KBM-7 (cell line): Measurements from ENCODE around the gene KIF16B.

ENCODE experiments used
- DNase-seq: peaks from one replicate; pipeline ENCODE4 v3.0.0-alpha.2; 2015
- in situ Hi-C: fragments of 300-500 bp; cut with MboI; formaldehyde crosslinking; loops from 2 replicates; pipeline ENCODE4 v1.14.3; 2020; ENCODE audit warnings: low sequenced_read_pairs, low pct_unique_long_range_greater_than_20kb, mixed read lengths

KIF16B gene

DNA sequence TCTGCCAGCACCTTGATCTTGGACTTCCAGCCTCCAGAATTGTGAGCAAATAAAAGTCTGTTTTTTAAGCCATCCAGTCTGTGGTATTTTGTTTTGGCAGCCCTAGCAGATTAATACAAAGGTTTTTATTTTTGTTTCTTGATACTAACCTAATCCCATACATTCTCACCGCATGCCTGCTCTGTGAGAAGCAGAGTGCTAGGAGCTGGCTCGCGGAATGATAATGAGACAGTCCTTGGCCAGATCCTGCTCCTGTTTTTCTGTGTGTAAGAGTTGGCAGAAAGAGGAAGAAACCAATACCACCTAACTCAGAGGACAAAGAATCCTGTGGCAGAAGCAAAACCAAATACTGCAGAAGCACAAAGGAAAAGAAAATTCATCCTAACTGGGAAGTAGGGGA, 82.6 kb downstream of the KIF16B start:
- DNase-seq, result no peak
- in situ Hi-C loops, result no loop called here

DNA sequence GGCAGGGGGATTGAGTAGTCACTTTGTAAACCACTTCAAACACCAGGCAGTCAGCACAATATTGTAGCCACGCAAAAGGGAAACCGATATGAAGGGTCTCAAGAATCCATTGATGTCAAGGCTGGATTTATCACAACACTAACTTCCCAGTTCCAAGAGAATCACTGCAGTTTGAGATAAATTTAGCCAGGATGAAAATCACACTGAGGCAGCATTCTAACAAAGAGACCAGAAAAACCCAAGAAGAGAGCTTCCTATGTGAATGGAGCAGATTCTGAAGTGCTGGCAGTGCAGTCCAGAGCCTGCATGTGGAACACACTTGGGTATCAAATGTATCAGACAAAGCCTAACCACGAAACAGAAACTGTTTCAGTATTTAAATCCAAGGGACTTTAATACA, 84.6 kb downstream of the KIF16B start:
- in situ Hi-C loops, result no loop called here

DNA sequence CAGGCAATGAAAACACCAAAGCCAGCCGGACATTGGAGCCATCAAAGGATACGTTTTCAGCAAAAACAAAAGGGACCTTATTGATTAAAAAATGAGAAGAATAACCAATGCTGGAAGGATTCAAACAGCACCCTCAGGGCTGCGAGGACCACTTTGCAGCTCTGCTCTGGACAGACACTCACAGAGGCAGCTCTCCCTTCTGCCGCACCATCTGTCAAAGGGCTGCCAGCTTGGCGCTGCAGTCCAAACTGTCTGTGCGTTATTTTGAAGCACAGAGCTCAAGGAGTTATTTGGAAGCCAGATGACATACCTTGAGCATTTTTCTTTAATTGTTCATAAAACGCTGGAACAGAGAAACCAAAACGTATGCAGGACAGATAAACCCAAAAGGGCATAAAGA, 85.2 kb downstream of the KIF16B start:
- in situ Hi-C loops, result no loop called here
- DNase-seq, result no peak

More for the DNA sequence above, 84.6 kb downstream of the KIF16B start:
- DNase-seq, result no peak

DNA sequence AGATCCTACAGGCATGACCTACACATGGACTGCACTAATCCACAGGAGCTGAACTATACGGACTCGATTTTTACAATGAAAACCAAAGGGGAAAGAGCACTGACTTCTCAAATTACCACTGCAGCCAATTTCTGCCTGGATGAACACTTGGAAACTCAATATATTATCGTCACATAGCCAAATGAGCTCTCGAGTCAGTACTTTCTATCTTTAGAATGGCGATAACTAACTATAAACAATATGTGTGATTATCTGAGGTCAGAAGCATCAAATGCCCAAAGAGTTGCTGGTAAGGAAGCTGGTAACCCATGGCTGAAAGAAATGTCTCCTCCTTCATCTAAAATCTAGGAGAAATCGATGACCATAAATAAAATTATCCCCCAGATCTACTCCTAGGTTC, 86.7 kb downstream of the KIF16B start:
- in situ Hi-C loops, result no loop called here
- no peak for DNase-seq

DNA sequence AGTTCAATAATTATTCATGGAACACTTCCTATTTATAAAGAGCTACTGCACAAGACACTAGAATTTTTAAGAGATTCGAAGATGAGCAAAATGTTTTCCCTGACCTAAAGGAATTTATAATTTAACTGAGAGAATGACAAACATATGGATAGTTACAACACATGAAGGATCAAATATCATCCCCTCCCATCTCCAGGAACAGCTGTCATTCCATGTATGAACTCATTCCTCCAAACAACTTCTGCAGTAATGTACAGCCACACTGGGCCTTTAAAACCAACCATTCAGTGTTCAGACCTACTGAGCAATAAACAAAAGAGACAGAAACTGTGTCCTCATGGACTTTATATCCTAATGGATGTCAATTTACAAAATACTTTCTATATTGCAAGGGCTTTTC, 87.8 kb downstream of the KIF16B start:
- in situ Hi-C loops, result no loop called here
- no peak for DNase-seq

DNA sequence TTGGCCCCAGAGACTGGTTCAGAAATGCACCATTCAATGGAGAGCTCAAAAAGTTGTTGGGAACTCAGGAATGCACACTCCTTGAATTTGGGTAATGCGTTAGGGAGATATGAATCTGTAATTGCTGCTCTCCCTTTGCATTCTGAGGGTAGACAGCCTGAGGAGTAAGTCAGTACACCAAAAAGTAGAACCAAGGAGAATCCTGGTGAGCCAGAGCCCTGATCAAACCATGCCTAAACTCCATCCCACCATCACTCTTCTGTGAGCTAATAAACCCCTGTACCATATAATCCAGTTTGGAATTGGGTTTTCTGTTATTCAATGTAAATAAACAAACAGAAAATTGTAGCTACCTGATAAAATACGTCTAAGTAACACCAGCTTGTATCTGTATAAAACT, 90.2 kb downstream of the KIF16B start:
- in situ Hi-C loops, result no loop called here
- DNase-seq, result no peak

DNA sequence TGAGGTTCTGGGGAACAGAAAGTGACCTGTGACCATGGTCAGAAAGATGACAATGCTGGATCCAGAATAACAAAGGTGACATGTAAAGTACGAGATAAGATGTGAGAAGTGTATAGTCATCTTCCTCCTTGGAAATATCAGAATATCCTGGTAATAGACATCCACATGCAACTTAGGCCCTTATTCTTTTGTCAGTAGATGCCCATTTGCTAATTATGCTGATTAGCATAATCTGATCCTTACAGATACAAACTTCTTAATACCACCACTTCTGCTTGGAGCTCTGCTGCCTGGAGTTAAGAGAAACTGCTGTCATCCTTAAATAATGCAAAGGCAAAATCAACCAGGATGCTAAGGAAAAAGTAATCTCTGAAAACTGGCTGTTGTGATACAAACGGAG, 91.3 kb downstream of the KIF16B start:
- in situ Hi-C loops, result no loop called here
- DNase-seq, result no peak

DNA sequence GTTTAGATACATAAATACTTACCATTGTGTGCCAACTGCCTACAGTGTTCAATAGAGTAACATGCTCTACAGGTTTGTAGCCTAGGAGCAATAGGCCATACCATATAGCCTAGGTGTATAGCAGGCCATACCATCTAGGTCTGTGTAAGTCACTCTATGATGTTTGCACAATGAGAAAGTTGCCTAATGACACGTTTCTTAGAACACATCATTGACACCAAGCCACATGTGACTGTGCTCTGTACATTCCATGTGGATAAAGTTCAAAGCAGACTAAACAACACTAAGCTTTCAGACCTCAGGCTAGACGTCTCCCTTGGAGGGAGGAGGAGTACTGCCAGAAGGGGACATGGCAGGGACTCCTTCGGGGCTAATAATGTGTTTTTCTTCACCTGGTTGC, 93.6 kb downstream of the KIF16B start:
- no peak for DNase-seq
- in situ Hi-C loops, result no loop called here

DNA sequence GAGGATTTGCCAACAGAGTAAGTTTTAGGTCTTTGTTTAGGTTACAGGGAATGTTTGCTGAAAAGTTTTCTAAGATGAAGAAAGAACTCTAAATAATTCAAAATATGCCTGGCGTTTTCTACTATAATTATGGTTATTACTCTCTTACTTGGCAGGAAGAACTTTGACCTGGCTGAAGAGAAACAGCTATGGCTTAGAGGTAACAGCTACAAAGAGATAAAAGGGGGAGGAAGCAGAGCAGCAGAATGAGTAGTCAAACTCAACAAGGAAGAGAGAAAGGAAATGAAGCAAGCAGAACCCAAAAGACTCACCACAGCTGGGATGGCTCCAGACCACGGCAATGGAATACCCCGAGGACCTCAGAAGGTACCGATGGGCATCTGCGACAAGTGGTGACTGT, 95.6 kb downstream of the KIF16B start:
- DNase-seq, result no peak
- in situ Hi-C loops, result no loop called here

DNA sequence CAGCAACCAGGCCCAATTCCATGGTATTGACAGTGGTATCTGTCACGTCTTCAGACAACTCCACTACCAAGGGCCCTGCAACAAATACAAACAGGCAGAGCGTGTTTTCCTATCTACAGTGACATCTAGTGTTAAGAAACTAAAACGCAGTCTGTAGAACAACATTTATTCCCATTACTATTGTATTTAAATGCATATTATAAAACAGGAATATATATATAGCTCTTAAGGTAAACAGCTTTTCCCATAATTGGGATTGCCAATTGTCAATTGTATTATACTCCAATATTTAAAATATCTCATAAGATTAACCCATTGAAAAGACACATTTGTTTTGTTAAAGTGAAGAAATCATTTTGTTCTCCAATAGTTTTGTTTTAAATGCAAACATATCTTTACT, 97.2 kb downstream of the KIF16B start:
- in situ Hi-C loops, result no loop called here
- DNase-seq, result peak; percentile 65

DNA sequence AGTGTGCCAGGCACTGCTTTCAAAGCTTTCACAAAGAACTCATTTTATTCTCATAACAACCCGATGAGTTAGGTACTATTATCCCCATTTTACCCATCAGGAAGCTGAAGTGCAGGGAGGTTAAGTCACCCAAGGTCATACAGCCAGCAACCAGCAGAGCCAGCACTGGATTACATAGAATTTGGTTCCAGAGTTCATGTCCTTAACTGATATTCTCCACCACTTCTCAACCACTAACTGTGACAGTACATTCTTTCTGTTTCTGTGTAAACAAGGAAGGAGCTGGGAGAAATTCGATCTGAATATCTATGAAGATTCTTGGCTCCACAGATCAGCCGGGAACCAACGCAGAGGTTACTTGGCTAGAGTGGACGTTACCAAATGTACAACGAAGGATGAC, 98.0 kb downstream of the KIF16B start:
- in situ Hi-C loops, result no loop called here
- DNase-seq, result no peak

DNA sequence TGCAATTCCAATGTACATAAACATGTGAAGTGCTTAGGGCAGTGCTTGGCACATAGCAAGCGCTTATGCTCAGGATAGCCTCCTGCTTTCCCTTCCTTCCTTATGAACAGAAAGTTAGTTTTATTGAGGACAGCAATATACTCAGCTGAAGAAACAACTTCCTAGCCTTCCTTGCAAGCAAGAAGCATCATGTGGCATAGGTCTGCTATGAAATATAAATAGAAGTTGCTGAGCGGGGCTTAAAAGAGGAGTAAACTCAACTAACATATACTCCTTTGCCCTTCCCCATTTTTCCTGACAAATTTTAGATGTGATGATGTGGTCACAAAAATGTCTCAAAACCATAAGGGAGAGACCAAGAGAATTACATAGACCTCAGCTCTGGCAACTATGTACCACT, 98.9 kb downstream of the KIF16B start:
- DNase-seq, result no peak
- in situ Hi-C loops, result no loop called here

DNA sequence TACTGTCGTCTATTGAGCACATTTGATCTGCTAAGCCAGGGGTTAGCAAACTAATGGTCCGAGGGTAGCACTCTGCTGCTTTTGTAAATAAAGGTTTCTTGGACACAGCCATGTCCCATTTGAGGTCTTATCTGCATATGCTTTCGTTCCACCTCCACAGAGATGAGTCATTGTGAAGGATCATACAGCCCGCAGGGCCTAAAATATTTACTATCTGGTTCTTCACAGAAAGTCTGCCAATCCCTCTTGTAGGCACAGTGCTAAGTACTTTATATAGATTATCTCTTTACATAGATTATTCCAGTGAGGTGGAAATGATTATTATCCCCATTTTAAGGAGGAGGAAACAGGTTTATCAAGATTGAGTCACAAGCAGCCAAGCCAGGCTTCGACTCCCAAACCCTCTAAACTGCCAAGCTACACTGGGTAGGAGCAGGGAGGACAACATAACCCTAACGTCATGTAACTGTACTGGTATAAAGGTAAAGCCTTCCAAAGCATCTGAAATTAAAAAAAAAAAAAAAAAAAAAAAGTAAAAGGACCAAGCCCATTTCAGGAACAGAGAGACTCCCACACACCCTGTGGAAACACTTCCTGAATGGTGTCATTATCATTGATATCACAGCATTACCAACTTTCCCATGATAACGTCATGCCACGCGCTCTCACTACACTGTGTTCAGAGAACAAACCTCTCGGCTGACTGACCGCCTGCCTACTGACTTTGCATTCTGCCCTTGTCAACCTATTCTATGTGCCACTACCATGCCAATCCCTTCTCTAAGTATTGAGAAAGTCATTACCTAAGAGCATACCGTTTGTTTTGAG, 101.0 kb downstream of the KIF16B start:
- DNase-seq, result peak; percentile 9

DNA sequence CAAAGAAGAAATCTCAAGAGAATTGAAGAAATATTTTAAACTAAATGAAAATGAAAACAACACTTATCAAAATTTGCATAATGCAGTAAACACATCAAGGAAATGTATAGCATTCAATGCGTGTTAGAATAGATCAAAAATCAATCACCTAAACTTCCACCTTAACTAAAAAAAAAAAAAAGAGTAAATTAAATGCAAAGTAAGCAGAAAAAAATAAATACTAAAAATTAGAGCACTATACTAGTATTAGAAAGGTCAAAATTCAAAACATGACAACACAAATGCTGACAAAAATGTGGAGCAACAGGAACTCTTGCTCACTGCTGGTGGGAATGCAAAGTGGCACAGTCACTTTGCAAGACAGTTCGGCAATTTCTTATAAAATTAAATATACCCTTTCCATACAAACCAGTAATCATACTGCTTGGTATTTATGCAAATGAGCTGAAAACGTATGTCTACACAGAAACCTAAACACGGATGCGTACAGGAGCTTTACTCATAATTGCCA, 103.8 kb downstream of the KIF16B start:
- DNase-seq, result no peak
- in situ Hi-C loops, result no loop called here

More for the DNA sequence above, 101.0 kb downstream of the KIF16B start:
- in situ Hi-C loops, result no loop called here

DNA sequence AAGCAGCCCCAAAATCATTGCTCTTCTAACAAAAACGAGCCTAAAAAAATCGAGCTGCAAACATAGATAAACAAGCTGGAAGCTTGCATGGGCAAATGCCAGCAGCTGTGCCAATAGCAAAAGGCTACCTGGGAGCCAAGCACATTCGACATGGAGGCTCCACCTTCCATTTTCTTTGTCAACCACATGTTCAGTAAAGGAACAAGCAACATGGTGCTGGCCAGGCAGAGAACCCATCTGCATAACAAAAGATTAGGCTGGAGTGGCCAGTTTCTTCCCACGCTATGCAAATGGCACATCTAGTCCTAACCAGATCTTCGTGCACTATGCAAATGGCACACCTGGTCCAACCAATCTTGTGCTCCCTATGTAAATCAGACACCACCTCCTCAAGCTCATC, 110.5 kb downstream of the KIF16B start:
- DNase-seq, result no peak
- in situ Hi-C loops, result no loop called here

DNA sequence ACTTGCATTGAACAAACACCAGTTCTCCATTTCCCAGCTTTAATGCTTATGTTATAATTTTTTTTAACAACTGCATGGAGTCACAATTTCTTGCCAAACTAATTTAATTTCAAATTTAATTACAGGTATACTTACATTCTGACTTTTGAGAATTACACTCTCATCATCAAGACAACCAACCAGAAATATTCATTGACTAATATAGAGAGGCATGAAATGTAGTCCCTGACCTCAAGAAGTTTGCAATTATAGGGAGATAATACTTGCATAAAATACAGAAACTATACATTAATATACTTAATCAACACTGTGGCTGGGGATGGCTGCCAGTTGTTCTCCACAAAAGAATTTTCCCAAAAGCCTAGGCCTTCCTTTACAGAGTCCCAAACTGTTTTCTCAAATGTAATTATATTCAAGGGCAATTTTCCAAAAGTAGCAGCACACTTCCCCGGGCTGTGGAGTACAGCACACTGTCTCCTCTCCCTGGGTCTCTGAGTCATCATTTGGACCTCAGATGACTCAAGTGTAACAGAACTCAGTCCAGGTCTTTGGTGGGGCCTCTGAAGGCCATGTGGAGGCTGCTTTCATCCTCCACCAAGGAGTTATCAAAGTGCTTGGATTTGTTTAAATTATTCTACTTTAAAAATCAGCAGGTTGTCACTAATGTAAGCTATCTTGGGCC, 114.1 kb downstream of the KIF16B start:
- no peak for DNase-seq
- in situ Hi-C loops, result no loop called here

DNA sequence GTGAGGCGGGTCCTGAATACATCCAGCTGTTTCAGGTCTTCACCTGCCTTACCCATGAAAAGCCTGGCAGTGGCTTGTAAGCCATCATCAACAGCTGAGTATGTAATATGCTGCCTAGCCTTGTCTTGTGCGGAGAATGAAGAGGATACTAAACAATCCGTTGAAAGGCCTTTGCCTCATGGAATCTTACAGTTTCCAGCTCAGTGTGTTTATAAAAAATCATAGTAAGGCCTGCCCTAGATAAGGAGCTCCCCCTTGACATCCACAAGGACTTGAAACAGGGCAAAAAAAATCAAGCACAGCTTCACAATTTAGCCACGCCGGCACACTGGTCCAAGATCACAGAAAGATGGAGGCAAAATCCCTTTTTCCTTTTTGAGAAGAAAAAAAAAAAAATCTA, 115.7 kb downstream of the KIF16B start:
- in situ Hi-C loops, result no loop called here

DNA sequence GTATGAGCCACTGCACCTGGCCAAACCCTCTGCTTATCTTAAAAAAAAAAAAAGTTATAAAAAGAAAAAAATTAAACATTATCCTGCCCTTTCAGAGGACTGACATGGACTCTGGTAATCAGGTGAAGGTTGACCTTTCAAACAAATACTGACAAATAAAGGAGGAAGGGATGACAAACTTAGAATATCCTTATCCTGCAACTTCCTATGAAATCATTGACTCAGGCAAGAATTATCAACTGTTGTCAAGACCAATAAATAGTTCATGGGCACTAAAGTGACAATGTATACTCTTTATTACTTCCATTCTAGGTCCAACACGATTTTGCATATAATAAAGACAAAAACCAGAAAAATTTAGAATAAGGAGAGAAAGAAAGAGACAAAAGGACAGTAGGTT, 117.9 kb downstream of the KIF16B start:
- in situ Hi-C loops, result no loop called here
- DNase-seq, result no peak

More for the DNA sequence above, 115.7 kb downstream of the KIF16B start:
- no peak for DNase-seq

DNA sequence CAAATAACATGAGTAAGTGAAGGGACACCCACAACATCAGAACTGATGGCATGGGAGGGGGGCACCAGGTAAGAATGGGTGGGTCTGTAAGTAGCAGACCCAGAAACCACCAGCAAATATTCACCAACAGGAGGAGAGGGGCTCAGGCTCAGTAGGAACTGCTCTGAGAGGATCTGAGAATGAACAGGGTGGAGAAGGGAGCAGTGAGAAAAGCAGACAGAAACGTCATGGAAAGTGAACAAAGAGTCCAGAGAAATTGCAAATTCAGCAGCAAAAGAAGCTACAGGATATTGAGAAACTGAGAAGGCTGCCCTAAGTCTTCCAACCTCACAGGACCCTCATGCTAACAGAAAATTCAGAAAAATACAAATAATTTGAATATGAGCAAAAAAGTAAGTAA, 121.3 kb downstream of the KIF16B start:
- DNase-seq, result no peak
- in situ Hi-C loops, result no loop called here

DNA sequence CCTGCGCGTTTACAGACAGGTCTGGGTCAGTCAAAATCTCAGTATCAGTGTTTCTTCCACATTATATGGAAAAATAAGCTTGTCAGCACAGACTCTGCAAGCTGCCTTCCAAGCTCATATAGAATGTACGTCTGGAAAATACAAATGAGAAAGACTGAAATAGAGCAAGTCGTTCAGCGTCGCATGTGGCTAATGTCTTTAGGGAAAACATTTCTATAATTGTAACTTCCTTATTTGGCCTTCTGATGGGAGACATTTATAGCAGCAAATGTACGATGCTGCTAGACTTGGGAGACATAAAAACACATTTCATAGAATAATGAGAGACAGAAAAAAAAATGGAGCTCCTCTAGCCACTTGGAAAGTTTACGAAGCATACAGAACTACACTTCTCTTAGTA, 122.2 kb downstream of the KIF16B start:
- peak; percentile 7 for DNase-seq
- in situ Hi-C loops, result no loop called here

DNA sequence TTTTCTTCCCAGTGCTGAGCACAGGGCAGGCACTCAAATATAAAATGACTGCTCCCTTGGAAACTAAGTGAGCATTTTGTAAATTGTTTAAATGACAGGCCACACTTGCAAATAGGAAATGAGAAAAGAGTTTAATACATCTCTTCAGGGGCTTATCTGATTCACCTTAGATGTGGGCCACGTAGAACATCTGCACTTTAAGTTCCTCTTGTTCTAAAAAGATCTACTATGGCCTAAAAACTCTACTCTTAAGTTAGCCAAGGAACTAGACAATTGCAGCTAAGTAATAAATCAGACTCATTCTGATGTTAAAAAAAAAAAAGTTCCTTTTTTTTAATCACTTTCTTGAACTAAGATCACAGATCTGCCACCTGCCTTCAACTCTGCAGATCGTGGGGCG, 126.3 kb downstream of the KIF16B start:
- in situ Hi-C loops, result no loop called here
- DNase-seq, result no peak
